ENCODE results near the gene WEE1.

GRCh38 chr11:9590717-9591116, 17.2 kb downstream of the WEE1 start:
- TF ChIP-seq KDM5A (IDR thresholded peaks at IDR 0.05) (no peak), CTCF (IDR thresholded peaks at IDR 0.05) (no peak), RAD21 (conservative IDR thresholded peaks at IDR 0.05 in 1 of 2, IDR thresholded peaks at IDR 0.05 in 1 of 2) (no peak), MAX (IDR thresholded peaks at IDR 0.05) (no peak), MAFK (IDR thresholded peaks at IDR 0.05; ENCODE audit: partially characterized antibody) (no peak), SMC3 (IDR thresholded peaks at IDR 0.05) (no peak), SREBF2 (IDR thresholded peaks at IDR 0.05) (no peak)
